GM18511 (cell line): ENCODE measurements around the gene ZNF532.

Source experiments
- ATAC-seq: cut with Tn5 transposase; IDR thresholded peaks from one replicate; pipeline ENCODE4 v1.9.1; 2021; ENCODE audit warnings: mild to moderate bottlenecking, moderate library complexity; ENCODE audit not compliant: unreplicated experiment

ZNF532 gene

DNA sequence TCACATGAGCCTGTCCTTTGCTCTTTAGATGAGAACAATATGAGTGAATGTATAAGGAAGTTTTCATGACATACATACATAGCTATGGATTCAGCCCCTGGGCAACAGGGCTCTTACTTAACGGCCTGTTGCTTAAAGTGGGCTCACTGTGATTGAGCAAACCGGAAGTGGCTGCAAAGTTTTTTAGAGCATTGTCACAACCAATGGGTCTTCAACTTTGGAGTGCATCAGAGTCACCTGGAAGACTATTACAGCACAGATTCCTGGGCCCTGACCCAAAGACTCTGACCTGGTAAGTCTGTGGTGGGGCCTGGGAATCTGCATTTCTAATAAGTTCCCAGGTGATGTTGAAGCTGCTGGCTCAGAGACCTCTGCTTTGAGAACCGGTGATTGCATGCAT lies 168.7 kb downstream of the ZNF532 start:
- no peak for ATAC-seq

DNA sequence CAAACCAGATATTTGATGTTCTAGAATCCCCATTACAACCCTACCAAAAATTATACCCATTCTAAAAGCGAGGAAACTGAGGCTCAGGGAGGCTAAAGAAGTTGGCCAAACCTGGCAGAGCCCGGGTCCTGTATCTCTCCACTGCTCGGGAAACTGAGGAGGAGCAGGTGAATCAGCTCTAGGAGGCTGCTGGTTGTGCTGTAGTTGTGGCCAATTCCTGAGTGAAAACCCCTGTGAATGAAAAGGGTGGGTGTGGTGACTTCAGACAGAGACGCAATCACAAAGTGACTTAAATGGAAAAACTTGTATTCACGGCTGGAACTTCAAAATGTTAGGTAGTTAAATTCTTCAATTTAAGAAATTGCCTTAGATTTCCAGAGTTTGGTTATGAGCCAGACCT lies 169.3 kb downstream of the ZNF532 start:
- ATAC-seq, result no peak

DNA sequence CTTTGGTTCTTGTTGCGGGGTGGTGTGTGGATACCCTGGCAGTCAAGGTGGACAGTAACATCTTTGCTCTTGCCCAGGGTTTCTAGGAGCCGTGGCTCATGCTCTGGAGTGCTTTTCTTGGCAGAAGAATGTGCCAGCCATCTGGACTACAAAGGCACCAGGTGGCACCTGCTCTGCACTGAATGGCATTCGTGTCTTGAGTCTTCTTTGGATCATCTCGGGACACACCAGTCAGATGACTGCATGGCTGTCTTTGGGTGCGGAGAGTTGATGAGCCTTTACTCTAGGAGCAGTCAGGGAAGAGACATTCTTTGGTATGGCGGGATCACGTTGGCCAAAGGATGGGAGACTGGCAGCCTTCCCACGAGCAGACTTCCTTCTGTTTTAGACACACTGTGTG lies 170.9 kb downstream of the ZNF532 start:
- ATAC-seq, result no peak
